GM12872 (cell line): ENCODE data around the gene LARGE1.

ENCODE experiments used
- CTCF ChIP-seq: IDR thresholded peaks from 3 replicates; pipeline ENCODE4 v1.5.1; 2011; ENCODE audit warnings: low read depth, mild to moderate bottlenecking, low read length, moderate library complexity; ENCODE audit not compliant: insufficient read depth

Gene LARGE1

GRCh38 chr22:33779243-33779642 is 141.0 kb downstream of the LARGE1 start:
- TF ChIP-seq CTCF: no peak

- TF ChIP-seq CTCF: no peak
Measured at GRCh38 chr22:33776491-33776890, 143.8 kb downstream of the LARGE1 start.

GRCh38 chr22:33774781-33775180 is 145.5 kb downstream of the LARGE1 start:
- no peak for TF ChIP-seq CTCF

GRCh38 chr22:33772745-33773144 is 147.5 kb downstream of the LARGE1 start:
- no peak for TF ChIP-seq CTCF

- TF ChIP-seq CTCF: no peak
Measured at GRCh38 chr22:33771136-33771535, 149.1 kb downstream of the LARGE1 start.

- no peak for TF ChIP-seq CTCF
Measured at GRCh38 chr22:33770723-33771122, 149.6 kb downstream of the LARGE1 start.

GRCh38 chr22:33766091-33766490 is 154.2 kb downstream of the LARGE1 start:
- no peak for TF ChIP-seq CTCF

GRCh38 chr22:33758961-33759360 is 161.3 kb downstream of the LARGE1 start:
- no peak for TF ChIP-seq CTCF
